ENCODE measurements around the gene CPNE8.

DNA sequence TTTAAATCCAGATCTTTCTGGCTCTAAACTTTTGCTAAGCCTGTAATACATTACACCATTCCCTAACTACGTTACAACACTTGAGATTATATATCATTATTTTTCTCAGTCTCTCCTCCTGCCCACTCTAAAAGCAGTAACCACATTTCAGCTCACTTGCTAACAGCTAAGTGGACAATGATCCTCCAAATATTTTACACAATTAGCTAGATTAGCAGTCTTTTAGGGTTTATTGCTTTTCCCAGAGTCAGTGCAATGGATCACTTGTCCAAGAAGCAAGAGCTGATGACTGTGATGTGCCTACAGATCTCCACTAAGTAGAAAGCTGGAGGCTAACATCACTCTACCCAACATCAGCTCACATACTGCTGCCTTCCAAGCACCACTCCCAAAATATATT, 17.6 kb downstream of the CPNE8 start:
- TF ChIP-seq, protein P1, sequence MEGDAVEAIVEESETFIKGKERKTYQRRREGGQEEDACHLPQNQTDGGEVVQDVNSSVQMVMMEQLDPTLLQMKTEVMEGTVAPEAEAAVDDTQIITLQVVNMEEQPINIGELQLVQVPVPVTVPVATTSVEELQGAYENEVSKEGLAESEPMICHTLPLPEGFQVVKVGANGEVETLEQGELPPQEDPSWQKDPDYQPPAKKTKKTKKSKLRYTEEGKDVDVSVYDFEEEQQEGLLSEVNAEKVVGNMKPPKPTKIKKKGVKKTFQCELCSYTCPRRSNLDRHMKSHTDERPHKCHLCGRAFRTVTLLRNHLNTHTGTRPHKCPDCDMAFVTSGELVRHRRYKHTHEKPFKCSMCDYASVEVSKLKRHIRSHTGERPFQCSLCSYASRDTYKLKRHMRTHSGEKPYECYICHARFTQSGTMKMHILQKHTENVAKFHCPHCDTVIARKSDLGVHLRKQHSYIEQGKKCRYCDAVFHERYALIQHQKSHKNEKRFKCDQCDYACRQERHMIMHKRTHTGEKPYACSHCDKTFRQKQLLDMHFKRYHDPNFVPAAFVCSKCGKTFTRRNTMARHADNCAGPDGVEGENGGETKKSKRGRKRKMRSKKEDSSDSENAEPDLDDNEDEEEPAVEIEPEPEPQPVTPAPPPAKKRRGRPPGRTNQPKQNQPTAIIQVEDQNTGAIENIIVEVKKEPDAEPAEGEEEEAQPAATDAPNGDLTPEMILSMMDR (IDR thresholded peaks at IDR 0.05; ENCODE audit: low read depth, low read length), result no peak
- TF ChIP-seq POLR2A (IDR thresholded peaks at IDR 0.05; ENCODE audit: extremely low read depth, insufficient read length), result no peak
